HCT116 (cell line): Measurements from ENCODE around the gene DLG2. TPM values are rescaled to one million over a fixed set of nuclear protein-coding genes. Genes with fewer than 3 reads are reported as not detected.

ENCODE experiments used
- ATAC-seq: fragments of 200-7000 bp; cut with Tn5 transposase; 2 replicates; pipeline ENCODE4 v1.9.1; 2020; ENCODE audit warnings: mild to moderate bottlenecking, moderate library complexity
- BruUV-seq: library from RNA; stranded (reverse); fragments of 400-500 nt; replicated peaks from 2 replicates; lab custom pipeline; 2021; lab: Mats Ljungman, UMichigan
- CTCF ChIA-PET: fragments of 300-600 bp; sonication (Branson Sonifier 250); formaldehyde crosslinking; loops from one replicate; lab custom pipeline; 2021; ENCODE audit warnings: antibody characterized with exemption; lab: Charles Lee
- POLR2A ChIA-PET: fragments of 300-600, 350-600 bp; sonication (Branson Sonifier 250); formaldehyde crosslinking; loops from one replicate; lab custom pipeline; 2021; ENCODE audit warnings: antibody characterized with exemption; lab: Charles Lee
- RAD21 ChIA-PET, 2 experiments: fragments of 300-600 bp; sonication (Branson Sonifier 250); formaldehyde crosslinking; loops; one replicate each; lab custom pipeline; 2023; ENCODE audit warnings: low total read pairs in 2 of 2; ENCODE audit not compliant: uncharacterized antibody in 2 of 2, unreplicated experiment in 2 of 2, low non-redundant PET in 1 of 2; lab: Charles Lee
- DNase-seq: peaks from one replicate; pipeline ENCODE4 v3.0.0-alpha.2; 2010; ENCODE audit warnings: low read depth, low spot score
- H2AFZ ChIP-seq: fragments of 200-600 bp; shearing (Covaris generic), sonication (generic); 2 replicates; pipeline ENCODE4 v1.6.1; 2017; ENCODE audit warnings: low read depth, mixed run types, mixed read lengths, antibody characterized with exemption, low read length; ENCODE audit not compliant: poor library complexity, severe bottlenecking
- H3K27ac ChIP-seq: 2 replicates; pipeline ENCODE4 v1.5.1; 2012; ENCODE audit warnings: low read depth, low read length
- H3K27me3 ChIP-seq: fragments of 200-600 bp; sonication (generic); 2 replicates; pipeline ENCODE4 v1.6.1; 2016; ENCODE audit warnings: mixed run types, low read length, mixed read lengths; ENCODE audit not compliant: insufficient read depth
- H3K36me3 ChIP-seq, 2 experiments: fragments of 200-500 bp in 1 of 2; fragments of 200-600 bp in 1 of 2; sonication (Bioruptor generic) in 1 of 2; sonication (generic) in 1 of 2; 2 replicates each; pipeline versions ENCODE4 v1.5.1 to v1.6.1; 2014 to 2016; ENCODE audit warnings: low read length in 2 of 2, inconsistent platforms in 1 of 2, mixed read lengths in 1 of 2, mixed run types in 1 of 2; ENCODE audit not compliant: insufficient read depth in 2 of 2, control insufficient read depth in 1 of 2
- H3K4me1 ChIP-seq, 2 experiments: fragments of 200-600 bp in 1 of 2; sonication (generic) in 1 of 2; 2 replicates each; pipeline versions ENCODE4 v1.5.1 to v1.6.1; 2012 to 2017; ENCODE audit warnings: low read length in 2 of 2, inconsistent platforms in 1 of 2, mild to moderate bottlenecking in 1 of 2, mixed read lengths in 1 of 2, mixed run types in 1 of 2, moderate library complexity in 1 of 2; ENCODE audit not compliant: insufficient read depth in 2 of 2, control insufficient read depth in 1 of 2
- H3K4me2 ChIP-seq: fragments of 200-600 bp; sonication (generic); 2 replicates; pipeline ENCODE4 v1.6.1; 2017; ENCODE audit warnings: mixed run types, low read length, mixed read lengths
- H3K4me3 ChIP-seq, 2 experiments: fragments of 200-600 bp in 1 of 2; sonication (generic) in 1 of 2; replicated peaks in 1 of 2; 2 replicates each; pipeline ENCODE4 v1.5.1; 2011 to 2016; ENCODE audit warnings: low read length in 2 of 2, control low read depth in 1 of 2, low read depth in 1 of 2, mild to moderate bottlenecking in 1 of 2, mixed read lengths in 1 of 2, mixed run types in 1 of 2
- H3K79me2 ChIP-seq: fragments of 200-600 bp; sonication (generic); 2 replicates; pipeline ENCODE4 v1.6.1; 2017; ENCODE audit warnings: mild to moderate bottlenecking, mixed run types, low read length, moderate library complexity, mixed read lengths; ENCODE audit not compliant: insufficient read depth
- H3K9ac ChIP-seq: fragments of 200-600 bp; sonication (generic); 2 replicates; pipeline ENCODE4 v1.6.1; 2016; ENCODE audit warnings: low read length, mixed read lengths
- H3K9me2 ChIP-seq: fragments of 200-600 bp; sonication (generic), shearing (Covaris generic); 2 replicates; pipeline ENCODE4 v1.6.1; 2017; ENCODE audit warnings: mixed run types, mild to moderate bottlenecking, moderate library complexity; ENCODE audit not compliant: insufficient read depth
- H3K9me3 ChIP-seq, 2 experiments: fragments of 200-500 bp in 1 of 2; fragments of 200-600 bp in 1 of 2; sonication (Bioruptor generic) in 1 of 2; sonication (generic) in 1 of 2; 2 replicates each; pipeline ENCODE4 v1.6.1; 2014 to 2017; ENCODE audit warnings: low read length in 2 of 2, mixed read lengths in 2 of 2, inconsistent platforms in 1 of 2, low read depth in 1 of 2, mild to moderate bottlenecking in 1 of 2, mixed run types in 1 of 2, moderate library complexity in 1 of 2; ENCODE audit not compliant: control insufficient read depth in 1 of 2, insufficient read depth in 1 of 2
- H4K20me1 ChIP-seq: fragments of 200-600 bp; sonication (generic), shearing (Covaris generic); 2 replicates; pipeline ENCODE4 v1.6.1; 2017; ENCODE audit warnings: mixed run types, mild to moderate bottlenecking, moderate library complexity; ENCODE audit not compliant: insufficient read depth
- ATF3 ChIP-seq: IDR thresholded peaks from 2 replicates; pipeline ENCODE4 v1.6.1; 2012
- CBX3 ChIP-seq: IDR thresholded peaks from 2 replicates; pipeline ENCODE4 v1.6.1; 2012; ENCODE audit warnings: low read depth
- CEBPB ChIP-seq: IDR thresholded peaks from 2 replicates; pipeline ENCODE4 v1.6.1; 2012; ENCODE audit warnings: low read depth
- CTCF ChIP-seq, 3 experiments: fragments of 200-600 bp in 1 of 3; sonication (generic) in 1 of 3; IDR thresholded peaks in 2 of 3; conservative IDR thresholded peaks in 1 of 3; 2 replicates each; pipeline ENCODE4 v1.5.1; 2012 to 2017; ENCODE audit warnings: low read depth in 2 of 3, low read length in 2 of 3, antibody characterized with exemption in 1 of 3, borderline replicate concordance in 1 of 3, control low read depth in 1 of 3, mild to moderate bottlenecking in 1 of 3, mixed read lengths in 1 of 3, mixed run types in 1 of 3, moderate library complexity in 1 of 3; ENCODE audit not compliant: insufficient read depth in 1 of 3
- EGR1 ChIP-seq: IDR thresholded peaks from 2 replicates; pipeline ENCODE4 v1.6.1; 2012; ENCODE audit warnings: low read depth
- ELF1 ChIP-seq: IDR thresholded peaks from 2 replicates; pipeline ENCODE4 v1.6.1; 2012; ENCODE audit warnings: low read depth, borderline replicate concordance
- EZH2 ChIP-seq: fragments of 200-600 bp; sonication (generic); IDR thresholded peaks from 2 replicates; pipeline ENCODE4 v1.6.1; 2017; ENCODE audit warnings: antibody characterized with exemption, mixed run types
- EZH2phosphoT487 ChIP-seq: fragments of 200-600 bp; IDR thresholded peaks from 2 replicates; pipeline ENCODE4 v1.6.1; 2018; ENCODE audit warnings: antibody characterized with exemption, borderline replicate concordance
- FOSL1 ChIP-seq: IDR thresholded peaks from 2 replicates; pipeline ENCODE4 v1.6.1; 2012; ENCODE audit warnings: low read depth
- JUND ChIP-seq: IDR thresholded peaks from 2 replicates; pipeline ENCODE4 v1.6.1; 2012
- RAD21 ChIP-seq: IDR thresholded peaks from 2 replicates; pipeline ENCODE4 v1.6.1; 2012; ENCODE audit warnings: low read depth, mild to moderate bottlenecking
- SIN3A ChIP-seq: IDR thresholded peaks from 2 replicates; pipeline ENCODE4 v1.6.1; 2012; ENCODE audit warnings: low read depth
- SP1 ChIP-seq: IDR thresholded peaks from 2 replicates; pipeline ENCODE4 v1.6.1; 2012; ENCODE audit warnings: low read depth
- TCF7L2 ChIP-seq: IDR thresholded peaks from 2 replicates; pipeline ENCODE4 v1.7.0; 2011; ENCODE audit warnings: borderline replicate concordance, inconsistent platforms; ENCODE audit not compliant: insufficient read depth, insufficient read length; ENCODE audit errors: extremely low read depth
- YY1 ChIP-seq: IDR thresholded peaks from 2 replicates; pipeline ENCODE4 v1.6.1; 2011; ENCODE audit warnings: low read length, low read depth, moderate library complexity, mild to moderate bottlenecking; ENCODE audit not compliant: insufficient replicate concordance; ENCODE audit errors: extremely low read depth
- ZBTB33 ChIP-seq: IDR thresholded peaks from 2 replicates; pipeline ENCODE4 v1.6.1; 2011; ENCODE audit warnings: mild to moderate bottlenecking, low read length, moderate library complexity; ENCODE audit not compliant: insufficient replicate concordance; ENCODE audit errors: extremely low read depth
- ZFX ChIP-seq: fragments of 450-650 bp; IDR thresholded peaks from 2 replicates; pipeline ENCODE4 v1.6.1; 2017
- ZNF274 ChIP-seq: fragments of 200-500 bp; sonication (Bioruptor generic); IDR thresholded peaks from 2 replicates; pipeline ENCODE4 v1.6.1; 2014; ENCODE audit warnings: mild to moderate bottlenecking, low read depth, low read length, inconsistent platforms
- intact Hi-C: fragments of 100-400 bp; cut with micrococcal nuclease; formaldehyde crosslinking; loops from 2 replicates; pipeline ENCODE4 v1.10.0; 2022
- total RNA-seq: library from RNA; stranded (reverse); gene quantifications from one replicate; pipeline ENCODE4 v1.2.1, GENCODE V29; 2021; ENCODE audit not compliant: unreplicated experiment

The DLG2 gene
- total RNA-seq, 1 experiment from 2014 or later: 2.4 TPM

GRCh38 chr11:84882056-84882455 lies 745.1 kb downstream of the DLG2 start:
- Histone ChIP-seq H4K20me1 (no peaks in the 10 kb centered on the region), H3K27me3 (no peaks in the 10 kb centered on the region), H3K79me2 (no peaks in the 10 kb centered on the region), H3K4me2 (no peak overlapping the region), H3K4me3 (no peak overlapping the region), H3K9me2 (no peaks in the 10 kb centered on the region), H3K36me3 (no peaks in the 10 kb centered on the region), H3K9ac (no peak overlapping the region), H3K27ac (no peak overlapping the region), H3K4me1 (no peaks in the 10 kb centered on the region), H3K9me3 (no peaks in the 10 kb centered on the region), H2AFZ (no peak overlapping the region)
- ChIA-PET CTCF (no interaction called here), POLR2A (no interaction called here), RAD21 (no interaction called here)
- intact Hi-C loops: no loop called here
- TF ChIP-seq RAD21: no peak
- no peak for TF ChIP-seq YY1
- no peak for TF ChIP-seq CTCF (IDR thresholded peaks at IDR 0.05 in 2 of 3, conservative IDR thresholded peaks at IDR 0.05 in 1 of 3; ENCODE audit: borderline replicate concordance in 1 of 3, insufficient read depth in 1 of 3, low read depth in 2 of 3, low read length in 2 of 3)
- no peak for TF ChIP-seq FOSL1
- TF ChIP-seq ZFX: no peak
- no peak for TF ChIP-seq ZNF274
- no peak for TF ChIP-seq ATF3
- no peak for TF ChIP-seq ELF1
- no peak for ATAC-seq
- DNase-seq: no peak
- no TSS peak for BruUV-seq

- no peak for DNase-seq
- H3K36me3 ChIP-seq: no peaks in the 10 kb centered on the region
- no peaks in the 10 kb centered on the region for H3K9me3 ChIP-seq
- no peak for TF ChIP-seq TCF7L2
- TF ChIP-seq SIN3A: no peak
- no peak for TF ChIP-seq FOSL1
- TF ChIP-seq JUND: no peak
- TF ChIP-seq CBX3: no peak
- no peak for TF ChIP-seq CEBPB
- TF ChIP-seq EZH2: no peak
- no peak for TF ChIP-seq ZFX
- TF ChIP-seq EZH2phosphoT487: no peak
- no peak for TF ChIP-seq ELF1
- TF ChIP-seq SP1: no peak
- TF ChIP-seq EGR1: no peak
- TF ChIP-seq ZNF274: no peak
- TF ChIP-seq ZBTB33: no peak
- TF ChIP-seq RAD21: no peak
- CTCF ChIA-PET: no interaction called here
- H3K4me1 ChIP-seq: no peaks in the 10 kb centered on the region
- no peak overlapping the region for H2AFZ ChIP-seq
- peaks cover 7% of the 10 kb centered on the region; the same call in 1 of the 2 replicates for H3K27me3 ChIP-seq
- H3K79me2 ChIP-seq: no peaks in the 10 kb centered on the region
- no peak overlapping the region for H3K27ac ChIP-seq
- no peaks in the 10 kb centered on the region for H3K9me2 ChIP-seq
- no peak overlapping the region for H3K4me3 ChIP-seq
- no peak overlapping the region for H3K9ac ChIP-seq
- no peaks in the 10 kb centered on the region for H4K20me1 ChIP-seq
- RAD21 ChIA-PET: no interaction called here
- intact Hi-C loops: no loop called here
- no TSS peak for BruUV-seq
- POLR2A ChIA-PET: no interaction called here
- ATAC-seq: no peak
- no peak overlapping the region for H3K4me2 ChIP-seq
These were observed 756.0 kb downstream of the DLG2 start for GRCh38 chr11:84871116-84871515.
